HUDEP-2 (cell line): ENCODE measurements around the gene LANCL3.

Source experiments
- DNase-seq, 76 experiments: peaks; one replicate each; lab custom pipeline; 2025; ENCODE audit not compliant: unreplicated experiment in 76 of 76; lab: John Stamatoyannopoulos, UW

LANCL3 gene

GRCh38 chrX:37677765-37678164 is 106.3 kb downstream of the LANCL3 start:
- DNase-seq = no peak

DNA sequence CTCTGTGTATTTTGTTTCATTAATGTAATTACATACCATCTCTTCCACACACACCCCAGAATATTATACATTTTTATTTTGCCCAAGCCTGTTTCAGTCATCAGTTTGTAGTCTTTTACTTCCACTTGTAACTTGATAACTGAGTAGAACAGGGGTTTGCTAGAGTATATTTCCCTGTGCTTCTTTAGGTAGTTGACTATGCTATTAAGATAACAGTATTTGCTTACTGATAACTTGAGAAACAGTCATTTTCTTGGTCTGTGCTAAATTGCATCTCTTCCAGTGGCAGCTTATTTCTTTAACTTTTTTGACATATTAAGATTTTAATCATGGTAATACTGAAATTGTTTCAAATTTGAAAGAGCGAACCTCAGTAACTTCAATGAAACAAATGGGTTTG is 107.1 kb downstream of the LANCL3 start:
- peak in 1 of 76 experiments; percentile 1 for DNase-seq

DNA sequence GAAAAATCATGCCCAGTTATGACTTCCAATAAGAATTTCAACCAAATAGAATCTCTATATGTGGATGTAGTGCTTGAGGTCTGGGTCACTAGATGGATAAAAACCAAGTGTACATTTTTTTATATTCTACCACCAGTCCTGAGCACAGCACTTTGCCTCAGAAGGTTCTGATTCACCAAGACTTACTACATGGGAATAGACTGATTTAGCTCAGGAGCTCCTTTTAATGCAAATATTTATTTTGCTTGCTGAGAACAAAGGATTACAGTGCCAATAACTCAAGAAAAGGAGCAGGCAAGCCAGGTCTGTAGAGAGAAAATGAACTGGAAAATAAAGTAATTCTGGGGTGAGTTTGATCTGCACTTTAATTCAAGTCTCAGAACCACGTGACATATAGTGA is 107.8 kb downstream of the LANCL3 start:
- DNase-seq = peak in 1 of 76 experiments; percentile 12

GRCh38 chrX:37679888-37680287 is 108.4 kb downstream of the LANCL3 start:
- DNase-seq = peak in 68 of 76 experiments; percentile 1 to 79 (median 34)

GRCh38 chrX:37684426-37684825 is 113.0 kb downstream of the LANCL3 start:
- DNase-seq = peak in 1 of 76 experiments; percentile 0

DNA sequence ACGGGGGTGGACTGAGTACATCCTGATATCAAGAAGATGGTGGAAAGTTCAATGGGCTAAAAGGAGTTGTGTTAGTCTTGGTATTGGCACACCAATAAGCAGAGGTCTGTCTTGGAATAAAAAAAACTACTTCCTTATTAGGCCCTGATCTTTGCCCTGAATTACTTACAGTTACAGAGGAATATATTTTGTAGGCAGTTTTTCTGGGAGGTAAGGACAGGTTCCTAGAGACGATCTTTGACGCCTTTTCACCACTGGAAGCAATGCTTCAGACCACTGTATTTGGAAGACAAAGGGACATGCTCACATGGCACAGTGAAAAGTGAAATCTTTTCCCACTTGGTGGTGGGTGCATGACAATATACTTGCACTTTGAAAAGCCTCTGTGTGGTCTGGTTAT is 113.5 kb downstream of the LANCL3 start:
- peak in 7 of 76 experiments; percentile 2 to 42 (median 9) for DNase-seq

DNA sequence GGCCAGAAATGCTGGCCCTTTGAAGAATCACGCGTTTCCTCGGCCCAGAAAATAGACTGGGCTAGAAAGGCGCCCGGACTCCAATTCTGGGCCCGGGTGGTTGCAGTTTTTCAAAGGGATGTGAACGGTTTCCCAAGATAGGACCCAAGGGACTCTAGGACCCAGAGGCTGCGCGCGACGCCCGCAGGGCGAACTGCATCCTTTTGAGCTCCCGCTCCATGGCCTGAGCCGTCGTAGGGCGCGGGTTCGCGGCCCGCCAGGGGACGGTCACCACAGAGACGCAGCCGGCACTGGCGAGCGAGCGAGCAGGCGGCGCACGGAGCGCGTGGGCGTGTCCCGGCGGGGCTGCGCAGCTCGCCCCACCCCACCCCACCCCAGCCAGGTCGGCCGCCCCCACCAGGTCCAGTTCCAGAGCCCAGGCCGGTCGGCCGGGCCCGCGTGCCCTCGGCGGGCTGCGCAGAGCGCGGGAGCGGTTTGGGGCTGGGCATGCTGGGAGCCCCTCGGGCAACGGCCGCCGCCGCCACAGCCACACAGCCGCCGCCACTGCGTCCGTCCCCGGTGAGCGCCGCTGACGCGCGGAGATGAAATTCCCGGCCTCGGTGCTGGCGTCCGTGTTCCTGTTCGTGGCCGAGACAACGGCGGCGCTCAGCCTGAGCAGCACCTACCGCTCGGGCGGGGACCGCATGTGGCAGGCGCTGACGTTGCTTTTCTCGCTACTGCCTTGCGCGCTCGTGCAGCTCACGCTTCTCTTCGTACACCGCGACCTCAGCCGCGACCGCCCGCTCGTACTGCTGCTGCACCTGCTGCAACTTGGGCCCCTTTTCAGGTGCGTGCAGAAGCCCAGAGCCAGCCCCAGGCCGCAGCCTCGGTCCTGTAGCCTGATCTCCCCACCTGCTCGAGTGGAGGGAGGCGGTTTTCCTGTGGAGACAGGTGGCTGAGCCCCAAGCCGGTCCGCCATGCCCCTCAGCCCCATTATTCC is 114.2 kb downstream of the LANCL3 start, which contains the start of gene XK:
Gene XK (plus strand): TSS at position 411 of the 979 bp plus-strand sequence. CDS start 171 bp downstream, at position 582.
- DNase-seq = peak; percentile 3 to 88 (median 72)

GRCh38 chrX:37686369-37686995 is 115.0 kb downstream of the LANCL3 start:
- peak in 22 of 76 experiments; percentile 0 to 54 (median 16) for DNase-seq

- peak in 16 of 76 experiments; percentile 0 to 53 (median 15) for DNase-seq
Observed at GRCh38 chrX:37686996-37687395, 115.5 kb downstream of the LANCL3 start.

DNA sequence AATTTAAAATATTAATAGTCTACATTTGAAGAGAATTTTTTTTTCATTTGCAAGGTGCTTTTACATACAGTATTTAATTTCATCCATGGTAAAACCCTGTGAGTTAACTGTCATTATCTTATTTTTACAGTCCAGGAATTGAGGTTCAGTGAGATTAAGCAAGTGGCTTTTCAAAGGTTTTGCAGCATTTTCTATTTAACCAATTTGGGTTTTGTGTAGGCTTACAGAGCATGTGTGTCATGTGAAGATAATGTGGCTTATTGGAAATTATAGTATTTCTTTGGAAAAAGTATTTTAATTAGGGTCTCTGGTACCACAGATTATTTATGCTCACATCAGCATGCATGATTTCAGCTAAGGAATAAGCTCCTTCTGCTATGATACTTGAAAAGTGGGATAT is 118.7 kb downstream of the LANCL3 start:
- peak in 6 of 76 experiments; percentile 9 to 49 (median 12) for DNase-seq

DNA sequence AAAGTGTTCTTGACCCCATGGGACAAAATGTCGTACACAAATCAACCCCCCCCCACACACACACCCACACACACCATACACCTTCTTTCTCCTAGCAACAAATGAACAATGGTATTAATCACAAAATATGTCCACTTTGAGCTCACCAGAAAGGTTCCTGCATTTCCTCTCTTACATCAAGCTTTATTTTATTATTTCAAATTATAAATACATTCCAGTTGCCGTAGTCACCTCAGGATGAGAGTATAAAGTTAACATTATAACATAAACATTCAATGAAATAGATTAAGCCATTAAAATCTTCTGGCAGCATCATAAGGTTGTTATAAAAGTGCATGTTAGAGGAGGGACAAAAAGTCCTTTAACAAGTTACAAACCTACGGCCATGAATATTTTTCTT is 121.5 kb downstream of the LANCL3 start:
- no peak for DNase-seq

GRCh38 chrX:37697169-37697760 is 125.8 kb downstream of the LANCL3 start:
- peak in 15 of 76 experiments; percentile 0 to 31 (median 5) for DNase-seq

DNA sequence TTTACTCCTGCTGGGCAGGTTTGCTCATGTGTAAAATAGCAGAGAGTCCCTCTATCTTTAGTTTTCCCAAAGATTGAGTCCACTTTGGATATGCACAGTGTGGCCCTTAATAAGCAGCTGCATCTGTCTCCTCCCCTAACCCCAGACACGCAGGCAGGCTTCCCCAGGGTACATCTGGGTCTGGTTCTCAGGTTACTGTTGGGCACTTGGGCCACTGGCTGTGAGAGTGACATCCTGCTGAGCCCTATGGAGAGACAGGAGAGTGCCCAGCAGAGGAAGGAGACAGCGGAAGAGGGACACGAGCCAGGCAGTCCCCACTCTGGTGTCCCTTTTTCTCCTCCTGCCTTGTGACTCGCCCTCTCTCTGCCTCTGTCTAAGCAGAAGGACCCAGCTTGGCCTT is 130.1 kb downstream of the LANCL3 start:
- no peak for DNase-seq

- DNase-seq = no peak
Observed at GRCh38 chrX:37711991-37712390, 140.5 kb downstream of the LANCL3 start.

GRCh38 chrX:37712458-37712857 is 141.0 kb downstream of the LANCL3 start:
- DNase-seq = peak in 1 of 76 experiments; percentile 9

DNA sequence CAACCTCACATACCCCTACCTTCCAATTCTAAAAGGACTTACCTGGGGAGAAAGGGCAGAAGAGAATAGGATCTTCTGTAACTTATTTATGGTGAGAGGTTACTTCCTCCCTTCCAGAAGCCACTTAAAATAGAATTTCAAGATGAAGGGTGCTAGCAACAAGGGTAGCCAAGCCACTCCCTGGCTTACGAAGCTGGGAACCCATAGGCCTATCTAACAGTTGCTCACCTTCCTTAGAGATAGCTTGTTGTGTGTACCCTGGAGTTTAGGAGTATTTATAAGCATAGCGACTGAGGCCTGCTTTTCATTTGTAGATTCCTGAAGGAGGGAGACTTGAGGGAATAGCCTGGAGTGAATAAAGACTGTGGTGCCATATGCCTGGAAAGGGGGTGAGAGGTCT is 143.0 kb downstream of the LANCL3 start:
- no peak for DNase-seq

DNA sequence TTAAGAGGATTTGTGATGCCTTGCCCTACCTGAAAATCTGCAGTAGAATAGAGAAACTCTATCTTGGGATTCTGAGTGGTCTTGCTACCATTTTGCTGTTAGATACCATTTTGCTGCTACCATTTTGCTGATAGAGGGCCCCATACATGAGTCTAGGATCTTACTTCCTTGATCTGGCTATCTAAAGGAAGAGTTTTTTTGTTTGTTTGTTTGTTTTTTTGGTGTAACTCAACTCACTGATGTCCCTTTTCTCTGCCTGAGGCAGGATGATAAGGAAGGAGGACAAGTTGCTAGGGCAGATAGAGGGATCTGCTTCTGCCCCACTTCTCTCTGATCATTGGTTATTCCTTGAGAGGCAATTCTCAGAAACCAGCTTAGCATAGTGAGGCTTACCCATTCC is 145.1 kb downstream of the LANCL3 start:
- DNase-seq = peak in 49 of 76 experiments; percentile 0 to 81 (median 28)

DNA sequence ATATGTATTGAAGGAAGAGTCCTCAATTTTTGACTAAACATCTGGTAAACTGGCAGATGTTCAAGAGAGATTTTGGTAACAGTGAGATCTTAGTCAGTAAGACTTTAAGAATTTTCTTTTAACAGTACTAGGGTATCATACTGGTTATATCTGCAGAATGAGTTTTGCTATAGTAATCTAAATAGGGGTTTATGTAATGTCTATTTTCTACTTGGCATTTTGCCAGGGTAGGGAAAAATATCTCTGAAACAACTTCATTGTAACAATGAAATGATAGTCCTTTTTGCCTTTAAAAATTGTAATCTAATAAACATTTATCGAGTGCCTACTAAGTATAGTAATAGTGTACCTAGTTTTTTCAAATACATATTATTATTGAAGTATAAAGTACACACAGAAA is 146.2 kb downstream of the LANCL3 start:
- DNase-seq = peak in 6 of 76 experiments; percentile 0 to 23 (median 4)

DNA sequence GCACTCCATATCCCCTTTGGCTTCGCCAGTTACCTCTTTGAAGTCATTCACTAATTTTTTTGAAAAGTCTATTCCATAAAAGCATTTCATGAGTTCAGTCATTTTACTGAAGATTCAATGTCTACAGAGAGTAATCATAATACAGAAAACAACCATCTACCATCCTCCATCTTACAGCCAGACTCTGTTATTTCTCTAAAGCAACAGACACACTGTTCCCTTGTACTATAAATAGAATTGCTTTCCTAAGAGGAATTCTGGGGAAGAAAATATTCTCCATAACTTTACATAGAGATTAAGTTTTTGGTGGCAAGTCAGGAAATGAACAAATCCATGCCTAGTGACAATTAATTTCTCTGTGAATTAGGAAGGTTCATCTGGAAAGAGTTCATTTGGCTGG is 151.1 kb downstream of the LANCL3 start:
- no peak for DNase-seq

- no peak for DNase-seq
Observed at GRCh38 chrX:37726346-37726745, 154.9 kb downstream of the LANCL3 start.
